Hepatic stellate cell (primary cell): Measurements from ENCODE around the gene DDRGK1.

Experiments used
- DNase-seq: peaks from one replicate; pipeline ENCODE4 v3.0.0; 2011; ENCODE audit warnings: low spot score

DDRGK1 gene

GRCh38 chr20:3235666-3236324, 31.3 kb upstream of the DDRGK1 start:
- DNase-seq: no peak

GRCh38 chr20:3233991-3234498, 29.6 kb upstream of the DDRGK1 start:
- DNase-seq: no peak

- no peak for DNase-seq
Observed at GRCh38 chr20:3233131-3233990, 28.9 kb upstream of the DDRGK1 start.

GRCh38 chr20:3231889-3232588, 27.6 kb upstream of the DDRGK1 start:
- DNase-seq: no peak

- no peak for DNase-seq
Observed at GRCh38 chr20:3231116-3231515, 26.6 kb upstream of the DDRGK1 start.

GRCh38 chr20:3229798-3230197, 25.3 kb upstream of the DDRGK1 start:
- no peak for DNase-seq

- DNase-seq: no peak
Observed at GRCh38 chr20:3229158-3229557, 24.7 kb upstream of the DDRGK1 start.

- DNase-seq: no peak
Observed at GRCh38 chr20:3228750-3229032, 24.2 kb upstream of the DDRGK1 start.

GRCh38 chr20:3227936-3228749, 23.7 kb upstream of the DDRGK1 start:
- DNase-seq: no peak

GRCh38 chr20:3227506-3227905, 23.0 kb upstream of the DDRGK1 start:
- no peak for DNase-seq

GRCh38 chr20:3226864-3227263, 22.4 kb upstream of the DDRGK1 start:
- no peak for DNase-seq

GRCh38 chr20:3226093-3226492, 21.6 kb upstream of the DDRGK1 start:
- no peak for DNase-seq

- no peak for DNase-seq
Observed at GRCh38 chr20:3224681-3225421, 20.4 kb upstream of the DDRGK1 start.

- DNase-seq: no peak
Observed at GRCh38 chr20:3223994-3224680, 19.7 kb upstream of the DDRGK1 start.

- DNase-seq: no peak
Observed at GRCh38 chr20:3223651-3223993, 19.1 kb upstream of the DDRGK1 start.

GRCh38 chr20:3222635-3223600, 18.4 kb upstream of the DDRGK1 start:
- no peak for DNase-seq

GRCh38 chr20:3221398-3222226, 17.1 kb upstream of the DDRGK1 start:
- DNase-seq: no peak

GRCh38 chr20:3218307-3218988, 14.0 kb upstream of the DDRGK1 start:
- peak; percentile 86 for DNase-seq
